ENCODE results near the gene H3-3A. TPM values are rescaled to one million over a fixed set of nuclear protein-coding genes. Genes with fewer than 3 reads are reported as not detected.

The H3-3A gene
- total and polyA plus RNA-seq, 2 experiments from 2014 or later = 913 to 2,407 TPM

GRCh38 chr1:226094451-226094850 is 31.9 kb downstream of the H3-3A start (continued):
- TF ChIP-seq ZNF462 (CRISPR knock-in tag; IDR thresholded peaks at IDR 0.05) = no peak
- no peak for TF ChIP-seq REST (IDR thresholded peaks at IDR 0.05; ENCODE audit: unreplicated experiment)
- TF ChIP-seq JUNB (IDR thresholded peaks at IDR 0.05; ENCODE audit: unreplicated experiment) = no peak
- TF ChIP-seq EZH2 (IDR thresholded peaks at IDR 0.05; ENCODE audit: low read depth, unreplicated experiment) = no peak
- no peak for TF ChIP-seq ETS1 (IDR thresholded peaks at IDR 0.05)
- no peak for TF ChIP-seq ZNF331 (CRISPR knock-in tag; IDR thresholded peaks at IDR 0.05; ENCODE audit: low read depth)

Measured in GM23338 (cell line).